GM12891 (cell line): Measurements from ENCODE around the gene SERPIND1.

Experiments used
- PAX5 ChIP-seq: IDR thresholded peaks from 2 replicates; pipeline ENCODE4 v1.6.1; 2011; ENCODE audit warnings: low read length, moderate library complexity, mild to moderate bottlenecking; ENCODE audit not compliant: insufficient read depth, severe bottlenecking
- POLR2A ChIP-seq: IDR thresholded peaks from 2 replicates; pipeline ENCODE4 v1.6.1; 2011; ENCODE audit warnings: low read depth, low read length, control low read depth
- POLR2AphosphoS5 ChIP-seq: IDR thresholded peaks from 2 replicates; pipeline ENCODE4 v1.6.1; 2011; ENCODE audit warnings: low read depth, low read length, control low read depth
- POU2F2 ChIP-seq: IDR thresholded peaks from 2 replicates; pipeline ENCODE4 v1.6.1; 2011; ENCODE audit warnings: low read depth, mild to moderate bottlenecking, control low read depth, low read length, moderate library complexity
- SPI1 ChIP-seq: IDR thresholded peaks from 2 replicates; pipeline ENCODE4 v1.6.1; 2011; ENCODE audit warnings: low read depth, low read length, control low read depth
- TAF1 ChIP-seq: IDR thresholded peaks from 2 replicates; pipeline ENCODE4 v1.6.1; 2011; ENCODE audit warnings: low read depth, low read length, control low read depth

DNA sequence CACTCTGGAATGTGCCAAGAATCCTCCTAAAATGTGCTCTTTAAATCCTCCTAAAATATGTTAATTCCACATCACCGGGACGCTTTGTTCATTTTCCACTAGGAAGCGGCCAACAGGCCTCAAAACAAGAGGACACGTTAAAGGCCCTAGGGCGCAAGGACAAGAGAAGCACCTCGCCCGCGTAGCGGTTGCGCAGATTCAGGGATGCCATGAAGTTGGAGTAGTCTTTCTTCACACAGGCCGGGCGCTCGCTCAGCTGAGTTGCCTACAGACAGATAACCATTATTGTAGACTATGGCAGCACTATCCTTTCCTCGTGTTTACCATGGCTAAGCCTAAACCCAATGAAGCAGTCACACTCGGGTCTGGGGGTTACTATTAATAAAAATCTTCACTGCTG, 29.5 kb upstream of the SERPIND1 start:
- no peak for TF ChIP-seq POLR2AphosphoS5
- no peak for TF ChIP-seq POLR2A
- no peak for TF ChIP-seq TAF1
- TF ChIP-seq SPI1, result no peak
- TF ChIP-seq POU2F2, result no peak
- no peak for TF ChIP-seq PAX5
